ENCODE results near the gene AFAP1.

The AFAP1 gene

DNA sequence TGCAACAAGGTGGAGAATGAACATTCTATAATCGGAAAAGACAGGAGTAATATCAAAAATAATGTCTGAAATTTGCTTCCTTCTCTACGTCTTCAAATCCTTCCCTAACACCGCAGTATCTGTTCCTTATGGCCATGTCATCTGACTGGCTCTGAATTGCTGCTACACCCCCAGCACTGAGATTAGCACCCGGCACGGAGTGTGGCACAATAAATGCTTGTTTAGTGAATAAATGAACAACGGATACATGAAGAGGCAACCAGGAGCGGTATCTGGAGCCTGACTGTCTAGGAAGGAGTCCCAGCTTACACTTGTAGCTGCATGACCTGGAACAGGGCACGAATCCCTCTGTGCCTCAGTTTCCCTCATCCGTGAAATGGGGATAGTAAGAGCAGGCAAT, 164.3 kb downstream of the AFAP1 start:
- H3K27ac ChIP-seq, result no peak overlapping the region
- H3K4me3 ChIP-seq, result no peak overlapping the region
- DNase-seq (ENCODE audit: low spot score), result no peak
- TF ChIP-seq, protein P1, sequence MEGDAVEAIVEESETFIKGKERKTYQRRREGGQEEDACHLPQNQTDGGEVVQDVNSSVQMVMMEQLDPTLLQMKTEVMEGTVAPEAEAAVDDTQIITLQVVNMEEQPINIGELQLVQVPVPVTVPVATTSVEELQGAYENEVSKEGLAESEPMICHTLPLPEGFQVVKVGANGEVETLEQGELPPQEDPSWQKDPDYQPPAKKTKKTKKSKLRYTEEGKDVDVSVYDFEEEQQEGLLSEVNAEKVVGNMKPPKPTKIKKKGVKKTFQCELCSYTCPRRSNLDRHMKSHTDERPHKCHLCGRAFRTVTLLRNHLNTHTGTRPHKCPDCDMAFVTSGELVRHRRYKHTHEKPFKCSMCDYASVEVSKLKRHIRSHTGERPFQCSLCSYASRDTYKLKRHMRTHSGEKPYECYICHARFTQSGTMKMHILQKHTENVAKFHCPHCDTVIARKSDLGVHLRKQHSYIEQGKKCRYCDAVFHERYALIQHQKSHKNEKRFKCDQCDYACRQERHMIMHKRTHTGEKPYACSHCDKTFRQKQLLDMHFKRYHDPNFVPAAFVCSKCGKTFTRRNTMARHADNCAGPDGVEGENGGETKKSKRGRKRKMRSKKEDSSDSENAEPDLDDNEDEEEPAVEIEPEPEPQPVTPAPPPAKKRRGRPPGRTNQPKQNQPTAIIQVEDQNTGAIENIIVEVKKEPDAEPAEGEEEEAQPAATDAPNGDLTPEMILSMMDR (IDR thresholded peaks at IDR 0.05), result no peak

- TF ChIP-seq, protein P1 (IDR thresholded peaks at IDR 0.05), result no peak
- no peak for DNase-seq (ENCODE audit: low spot score)
- Histone ChIP-seq H3K27ac (no peak overlapping the region), H3K4me3 (no peak overlapping the region)
These were observed 165.1 kb downstream of the AFAP1 start for GRCh38 chr4:7774301-7775294.

- H3K4me3 ChIP-seq, result no peak overlapping the region
- TF ChIP-seq, protein P1 (IDR thresholded peaks at IDR 0.05), result no peak
- no peak for DNase-seq (ENCODE audit: low spot score)
- no peak overlapping the region for H3K27ac ChIP-seq
These were observed 166.1 kb downstream of the AFAP1 start for GRCh38 chr4:7773401-7774180.

GRCh38 chr4:7772711-7773385, 166.8 kb downstream of the AFAP1 start:
- no peak for DNase-seq (ENCODE audit: low spot score)
- Histone ChIP-seq H3K4me3 (no peak overlapping the region), H3K27ac (no peak overlapping the region)
- TF ChIP-seq, protein P1 (IDR thresholded peaks at IDR 0.05), result no peak

DNA sequence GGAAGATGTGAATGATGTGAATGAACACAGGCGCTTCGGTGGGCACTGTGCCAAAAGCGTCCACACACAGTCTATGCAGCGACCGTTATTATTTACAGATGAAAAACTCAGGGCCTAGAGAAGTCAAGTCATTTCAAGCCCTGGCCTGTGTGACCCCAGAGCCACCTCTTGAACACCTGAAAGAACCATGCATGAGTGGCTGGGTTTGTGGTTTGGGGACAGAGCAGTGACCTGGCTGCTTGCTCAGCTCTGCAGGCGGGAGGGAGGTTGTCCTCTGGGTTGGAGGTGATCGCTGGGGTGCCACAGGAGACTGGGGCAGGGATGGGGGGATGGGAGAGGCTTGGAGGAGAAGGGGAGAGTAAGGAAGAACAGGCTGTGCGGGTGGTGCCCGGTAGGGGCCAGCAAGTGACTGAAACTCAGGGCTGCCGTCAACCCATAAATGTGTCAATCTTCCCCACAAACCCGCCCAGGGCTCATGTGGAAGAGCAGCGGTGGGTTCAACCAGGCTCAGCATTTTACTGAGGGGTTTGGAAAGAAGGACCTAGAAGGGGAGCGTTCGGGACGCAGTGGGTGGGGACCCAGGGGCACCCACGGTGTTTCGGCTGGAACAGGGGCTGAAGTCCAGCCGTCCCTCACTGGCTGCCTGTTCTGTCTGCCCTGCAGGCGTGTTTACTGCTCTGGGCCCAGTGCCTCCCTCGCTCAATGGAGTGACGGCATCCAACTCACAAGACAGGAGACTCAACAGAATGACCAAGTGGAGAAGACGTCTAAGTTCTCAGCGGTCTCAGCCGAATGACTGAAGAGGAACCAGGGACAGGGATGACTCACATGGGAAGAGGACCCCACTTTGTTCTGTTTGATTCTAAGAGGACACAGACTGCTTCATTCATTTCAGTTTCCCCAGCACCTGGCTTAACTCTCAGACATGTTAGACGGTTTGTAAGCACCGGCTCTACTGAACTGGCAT, 167.8 kb downstream of the AFAP1 start:
- Histone ChIP-seq H3K27ac (no peak overlapping the region), H3K4me3 (no peak overlapping the region)
- no peak for DNase-seq (ENCODE audit: low spot score)
- TF ChIP-seq, protein P1 (IDR thresholded peaks at IDR 0.05), result no peak

DNA sequence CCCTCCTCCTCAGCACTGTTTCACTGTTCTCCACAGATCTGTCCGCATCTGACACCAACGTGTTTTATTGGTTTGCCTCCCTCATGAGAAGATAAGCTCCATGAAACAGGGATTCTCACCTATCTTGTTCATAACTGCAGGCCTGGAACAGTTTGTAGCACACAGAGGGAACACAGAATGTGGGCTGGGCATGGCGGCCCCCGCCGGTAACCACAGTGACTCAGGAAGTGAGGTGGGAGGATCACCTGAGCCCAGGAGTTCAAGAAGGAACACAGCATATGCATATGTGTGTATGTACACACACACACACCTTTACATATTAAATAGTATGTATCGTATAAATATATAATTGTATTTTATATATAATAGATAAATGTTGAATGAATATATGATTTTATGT, 168.6 kb downstream of the AFAP1 start:
- H3K27ac ChIP-seq, result no peak overlapping the region
- TF ChIP-seq, protein P1 (IDR thresholded peaks at IDR 0.05), result no peak
- no peak overlapping the region for H3K4me3 ChIP-seq
- DNase-seq (ENCODE audit: low spot score), result no peak
